GM18520 (cell line): ENCODE measurements around the gene GOLGA8R.
"Not testable (repeated sequence)": the region's sequence is repeated elsewhere in the genome, so short reads cannot be mapped to it uniquely, and the experiment has no call there.

Experiments
- ATAC-seq: cut with Tn5 transposase; IDR thresholded peaks from one replicate; pipeline ENCODE4 v1.9.1; 2021; ENCODE audit not compliant: unreplicated experiment

GOLGA8R gene

GRCh38 chr15:30355043-30355442 lies 59.0 kb downstream of the GOLGA8R start:
- ATAC-seq: not testable (repeated sequence)
